Measurements from ENCODE around the gene ALK.

Gene ALK

DNA sequence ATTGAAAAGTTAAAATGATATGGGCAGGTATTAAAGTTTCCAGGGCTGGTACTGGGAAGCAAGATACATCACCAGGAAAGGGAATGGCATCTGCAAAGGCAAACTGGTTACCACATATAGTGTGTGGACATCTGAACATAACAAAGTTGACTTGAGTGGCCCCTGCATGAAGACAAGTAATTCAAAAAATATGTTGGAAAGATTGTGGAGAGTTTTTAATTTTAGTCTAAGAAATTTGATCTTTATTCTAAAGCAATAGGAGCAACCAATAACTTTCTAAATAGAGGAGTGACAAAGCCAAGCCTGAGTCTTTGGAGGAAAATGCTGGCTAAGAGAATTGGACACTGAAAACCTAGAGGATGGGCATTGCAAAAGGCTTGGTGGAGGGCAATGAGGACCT, 278.2 kb downstream of the ALK start:
- no peak for DNase-seq

DNA sequence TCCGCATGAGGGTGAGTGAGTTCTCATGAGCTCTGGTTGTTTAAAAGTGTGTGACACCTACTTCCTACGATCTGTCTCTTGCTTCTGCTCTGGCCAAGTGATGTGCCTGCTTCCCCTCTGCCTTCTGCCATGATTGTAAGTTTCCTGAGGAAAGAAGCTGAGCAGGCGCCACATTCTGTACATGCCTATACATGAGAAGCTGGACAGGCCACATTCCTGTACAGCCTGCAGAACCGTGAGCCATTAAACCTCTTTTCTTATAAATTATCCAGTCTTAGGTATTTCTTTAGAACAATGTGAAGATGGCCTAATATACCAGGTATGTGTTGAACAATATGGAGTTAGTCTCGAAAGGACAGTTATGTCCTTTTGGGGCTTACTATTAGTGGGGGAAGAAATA, 281.0 kb downstream of the ALK start:
- no peak for DNase-seq

DNA sequence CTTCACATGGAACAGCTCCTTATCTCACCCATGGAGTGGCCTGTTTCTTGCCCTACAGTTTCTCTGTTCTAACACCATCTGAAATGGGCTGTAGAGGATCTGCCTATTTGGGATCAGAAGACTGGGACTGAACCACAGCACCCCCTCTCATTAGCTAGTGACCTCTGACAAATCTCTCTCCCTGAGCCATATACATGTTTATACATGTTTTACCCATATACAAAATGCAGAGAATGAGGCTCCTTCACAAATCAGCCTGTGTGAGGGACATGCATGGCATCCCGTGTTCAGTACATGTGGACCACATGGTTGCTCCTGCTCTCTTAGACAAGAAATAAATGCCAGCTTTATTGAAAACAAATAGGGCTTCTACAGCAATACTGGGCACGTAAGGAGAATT, 282.7 kb downstream of the ALK start:
- no peak for DNase-seq

DNA sequence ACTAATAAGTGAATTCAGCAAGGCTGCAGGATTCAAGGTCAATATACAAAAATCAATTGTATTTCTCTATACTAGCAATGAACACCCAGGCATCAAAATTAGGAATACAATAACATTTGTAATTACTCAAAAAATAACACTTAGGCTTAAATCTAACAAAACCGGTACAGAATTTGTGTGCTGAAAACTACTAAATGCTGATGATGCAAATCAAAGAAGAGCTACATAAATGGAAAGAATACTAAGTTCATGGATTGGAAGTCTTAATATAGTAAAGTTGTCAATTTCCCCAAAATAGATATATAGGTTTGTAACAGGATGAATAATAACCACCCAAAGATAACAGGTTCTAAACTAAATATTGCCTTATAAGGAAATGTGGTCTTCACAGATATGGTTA, 286.5 kb downstream of the ALK start:
- no peak for DNase-seq

DNA sequence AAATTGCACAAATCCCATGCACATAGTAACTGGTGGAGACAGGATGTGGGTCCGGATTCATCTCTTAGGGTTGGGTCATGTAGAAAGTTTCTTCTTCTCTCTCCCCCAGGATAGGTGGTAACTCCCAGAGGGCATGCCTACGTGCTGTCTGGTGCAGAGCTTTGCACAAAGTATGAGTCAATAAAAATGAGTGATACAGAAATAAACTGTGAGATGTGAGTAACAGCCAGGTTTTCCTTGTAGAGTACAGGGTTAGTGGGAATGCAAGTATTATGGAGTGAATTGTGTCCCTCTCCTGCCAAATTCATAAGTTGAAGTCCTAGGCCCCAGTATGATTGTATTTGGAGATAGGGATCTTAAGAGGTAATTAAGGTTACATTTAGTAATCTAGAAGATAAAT, 289.4 kb downstream of the ALK start:
- DNase-seq, result no peak

DNA sequence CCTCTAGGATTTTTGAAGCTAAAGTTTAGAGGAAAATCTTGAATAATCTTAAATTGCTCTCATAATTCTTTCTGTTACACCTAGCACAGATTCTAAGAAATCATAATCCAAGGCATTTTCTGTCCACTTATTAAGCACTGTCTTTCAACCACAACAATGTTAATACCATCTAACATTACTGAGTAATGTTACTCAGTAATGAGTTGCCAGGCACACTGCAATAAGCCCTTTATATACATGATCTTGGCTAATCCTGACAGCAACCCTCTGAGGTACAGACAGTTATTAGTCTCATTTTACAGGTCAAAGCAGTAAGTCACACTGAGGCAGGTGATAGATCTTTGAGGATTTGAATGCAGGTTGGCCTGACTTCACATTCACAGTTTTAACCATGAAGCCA, 291.9 kb downstream of the ALK start:
- no peak for DNase-seq

DNA sequence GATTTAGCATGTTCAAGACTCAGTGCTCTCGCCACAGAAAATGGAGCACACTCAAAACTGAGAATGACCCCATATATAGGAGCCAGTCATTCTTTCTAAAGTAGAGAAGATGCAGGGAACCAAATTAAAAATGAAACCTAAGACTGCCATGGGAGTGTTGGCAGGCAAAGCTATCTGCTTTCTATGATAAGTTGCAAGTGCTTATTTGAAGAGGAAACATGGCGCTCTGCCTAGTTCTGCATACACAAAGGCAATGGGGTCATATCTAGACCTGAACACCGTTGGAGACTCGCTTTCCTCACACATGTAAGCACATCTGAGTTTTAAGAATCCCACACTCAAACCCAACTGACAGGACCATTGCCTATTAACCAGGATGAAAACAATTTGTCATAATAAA, 292.5 kb downstream of the ALK start:
- no peak for DNase-seq

DNA sequence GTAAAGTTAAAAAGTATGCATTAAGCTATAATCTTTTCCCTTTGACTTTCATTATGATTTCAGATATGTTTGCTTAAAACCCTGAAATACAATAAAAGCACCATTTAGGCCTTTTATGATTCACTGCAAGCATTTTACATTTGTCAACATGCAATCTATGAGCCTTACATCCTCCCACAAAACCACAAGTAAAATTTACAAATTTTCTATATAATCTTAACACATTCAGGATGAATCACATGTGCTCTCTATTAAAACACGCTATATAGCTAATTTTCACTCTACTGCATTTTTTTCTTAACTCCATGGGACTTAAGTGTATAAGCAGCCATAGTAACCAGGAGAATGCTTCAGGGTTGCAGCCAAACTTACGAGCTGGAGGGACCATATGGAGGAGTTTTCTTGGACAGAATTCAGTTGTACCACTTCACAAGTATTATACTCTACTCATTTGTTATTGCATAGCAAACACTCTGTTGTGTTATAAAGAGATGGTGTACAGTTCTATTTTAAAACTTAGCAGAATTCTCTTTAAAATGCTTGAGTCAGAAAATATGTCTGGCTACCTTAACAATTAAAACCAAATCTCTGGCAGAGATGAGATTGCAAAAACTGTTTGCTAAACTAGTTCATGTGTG, 293.2 kb downstream of the ALK start:
- no peak for DNase-seq

DNA sequence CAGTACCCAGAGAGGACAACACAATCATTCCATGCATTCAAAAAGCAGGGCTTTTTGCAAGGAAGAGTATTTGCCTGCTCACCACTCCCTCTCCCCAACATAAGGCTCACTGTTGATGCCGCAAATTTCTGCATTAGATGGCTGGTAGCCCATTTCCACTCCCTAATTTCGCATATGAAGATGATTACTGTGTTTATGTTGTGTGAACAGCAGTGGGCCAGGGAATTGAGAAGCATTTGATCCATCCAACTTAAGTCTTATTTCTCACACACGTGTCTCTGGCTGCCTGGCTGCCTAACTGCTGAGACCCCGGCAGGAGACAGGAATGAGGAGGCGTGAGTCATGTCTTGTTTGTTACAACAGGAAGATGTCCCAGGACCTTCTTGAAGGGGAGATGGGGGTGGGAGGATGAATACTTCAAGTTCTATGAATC, 294.1 kb downstream of the ALK start:
- DNase-seq, result no peak

DNA sequence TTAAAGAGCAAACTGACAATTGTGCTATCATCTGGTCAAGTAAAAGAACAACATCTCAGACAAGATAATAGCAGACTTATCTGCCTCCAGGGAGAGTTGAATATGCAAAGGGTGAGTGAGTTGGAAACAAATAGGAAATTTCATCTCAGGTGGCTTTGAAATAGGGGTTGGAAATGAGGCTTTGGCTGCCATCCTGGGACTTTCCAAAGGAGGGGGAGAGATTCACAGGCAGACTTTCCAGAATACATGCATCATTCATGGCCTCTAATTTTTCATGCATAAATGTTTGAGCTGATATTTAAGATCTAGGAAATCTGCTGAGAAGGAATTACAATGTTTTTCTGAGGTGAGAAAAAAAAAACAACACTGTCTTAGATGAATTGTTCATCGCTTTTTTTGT, 300.5 kb downstream of the ALK start:
- no peak for DNase-seq

DNA sequence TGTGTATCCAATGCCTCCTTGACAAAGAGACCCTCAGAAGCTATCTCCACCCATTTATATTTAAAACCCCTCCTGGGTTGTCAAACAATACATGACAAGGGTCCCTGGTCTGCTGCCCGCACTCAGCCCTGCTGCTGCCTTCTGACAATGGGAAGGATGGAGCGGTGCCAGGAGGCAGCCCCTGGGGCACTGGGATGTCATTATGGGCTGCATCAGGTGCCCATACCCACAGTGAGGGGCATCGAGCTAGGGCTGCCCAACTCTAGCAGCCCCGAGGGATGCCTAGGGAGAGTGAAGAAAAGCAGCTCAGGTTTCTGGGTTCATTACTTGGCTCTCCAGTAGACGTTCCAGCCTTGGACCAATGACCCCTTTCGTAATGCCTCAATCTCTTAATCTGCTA, 301.7 kb downstream of the ALK start:
- no peak for DNase-seq

DNA sequence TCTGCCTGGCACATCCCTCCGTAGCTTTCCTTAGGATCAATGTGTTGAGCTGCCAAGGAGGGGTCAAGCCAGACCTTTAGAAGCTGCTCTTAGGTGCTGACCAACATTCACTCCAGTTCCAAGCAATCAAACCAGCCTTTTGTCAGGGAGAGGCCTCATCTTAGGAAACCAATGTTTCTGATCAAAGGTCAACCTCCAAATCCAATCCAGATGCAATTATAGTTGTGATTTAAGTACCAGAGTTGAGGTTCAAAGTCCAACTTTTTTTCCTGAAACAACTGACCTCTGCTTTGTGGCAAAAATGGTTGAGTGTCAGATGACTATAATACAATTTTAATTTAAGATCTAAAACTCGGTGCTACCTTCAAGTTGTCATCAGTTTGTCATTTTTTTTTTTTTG, 303.4 kb downstream of the ALK start:
- DNase-seq, result no peak

DNA sequence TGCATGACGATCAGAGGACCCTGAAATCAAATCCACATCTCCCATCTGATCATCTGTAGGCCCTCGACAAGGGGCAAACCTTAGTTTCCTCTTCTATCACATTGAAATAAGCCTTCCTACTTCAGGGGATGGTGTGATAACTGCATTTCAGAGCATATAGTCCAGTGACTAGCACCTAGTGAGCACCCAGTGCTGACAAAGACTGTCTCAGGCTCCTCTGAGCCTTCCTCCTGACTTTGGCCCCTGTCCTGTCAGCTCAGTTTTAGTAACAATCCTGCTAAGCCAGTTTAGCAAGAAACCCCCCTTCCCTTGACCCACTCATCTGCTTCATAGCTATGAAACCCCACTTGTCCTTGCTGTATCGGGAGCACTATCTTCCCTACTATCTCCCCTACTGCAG, 304.0 kb downstream of the ALK start:
- DNase-seq, result no peak

DNA sequence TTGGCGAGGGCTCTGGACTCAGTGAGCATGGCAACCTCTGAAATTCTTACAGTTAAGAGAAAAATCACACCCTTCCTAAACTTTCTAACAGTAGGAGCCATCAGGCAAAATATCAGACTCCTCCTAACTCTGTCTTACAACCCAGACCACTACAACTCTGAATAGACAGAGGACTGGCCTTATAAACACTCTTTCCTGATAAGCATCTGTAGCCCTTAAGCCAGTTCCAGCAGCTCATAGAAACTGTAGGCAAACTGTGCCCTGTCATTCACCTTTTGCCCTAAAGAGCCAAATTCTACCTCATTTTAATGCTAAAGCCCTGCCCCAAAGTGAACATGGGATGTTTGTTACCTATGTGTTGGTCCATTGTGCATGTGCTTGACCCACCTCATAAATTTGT, 304.8 kb downstream of the ALK start:
- DNase-seq, result no peak

DNA sequence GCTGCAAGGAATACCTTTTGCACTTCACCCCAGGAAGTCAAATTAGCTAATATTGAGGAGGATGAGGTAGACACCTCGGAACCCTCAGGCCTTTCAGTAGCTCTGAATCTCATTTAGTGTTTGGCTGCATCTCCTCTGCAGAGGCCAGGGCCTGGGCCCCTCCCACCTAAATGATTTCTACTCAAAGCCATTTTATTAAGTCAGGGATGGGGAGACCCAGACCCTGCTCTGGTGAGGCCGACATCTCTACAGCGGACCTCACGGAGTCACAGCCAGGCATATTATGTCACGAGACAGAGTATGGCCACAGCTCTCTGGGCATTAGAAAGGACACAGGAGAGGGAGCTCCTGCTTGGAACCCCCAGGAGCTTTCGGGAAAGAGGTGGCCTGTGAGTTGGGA, 305.5 kb downstream of the ALK start:
- DNase-seq, result no peak

DNA sequence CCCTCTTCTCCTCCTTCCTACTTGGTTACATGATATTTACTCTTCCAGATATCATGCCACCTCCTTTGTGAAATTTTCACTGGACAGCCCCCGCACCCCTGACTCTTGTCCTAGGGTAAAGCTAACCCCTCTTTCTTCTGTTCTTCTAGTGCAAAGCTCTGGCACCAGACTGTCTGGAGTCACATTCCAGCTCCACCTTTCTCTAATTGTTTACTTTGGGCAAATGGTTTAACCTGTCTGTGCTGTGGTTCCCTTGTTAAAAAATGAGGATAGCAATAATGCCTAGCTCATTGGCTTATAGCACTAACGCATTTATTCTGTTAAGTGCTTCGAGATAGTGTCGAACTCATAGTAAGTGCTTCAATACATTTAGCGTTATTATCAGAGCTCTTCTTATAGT, 306.2 kb downstream of the ALK start:
- no peak for DNase-seq

DNA sequence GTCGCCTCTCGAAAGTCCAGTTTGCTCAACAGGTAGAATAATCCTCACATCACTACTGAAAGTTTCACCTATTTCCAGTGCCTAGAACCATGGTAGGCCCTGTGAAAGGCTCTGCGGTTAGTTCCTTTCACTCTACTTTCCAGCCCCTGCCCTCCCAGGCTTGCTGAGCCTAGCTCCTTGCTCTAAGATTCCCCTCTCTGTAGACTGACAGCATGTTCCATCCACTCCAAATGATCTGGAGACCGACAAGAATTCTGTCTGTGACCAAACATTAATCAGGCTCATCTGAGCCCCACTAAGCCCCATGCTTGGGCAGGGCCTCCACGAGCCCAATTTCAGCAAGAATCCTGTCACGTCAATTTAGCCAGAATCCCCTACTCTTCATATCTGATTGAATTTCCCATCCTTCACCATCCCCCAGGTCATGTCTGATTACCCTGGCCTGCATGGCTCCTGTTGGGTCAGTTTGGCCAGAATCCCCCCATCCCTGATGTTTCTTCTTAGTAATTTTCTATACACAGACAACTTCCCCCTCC, 307.0 kb downstream of the ALK start:
- no peak for DNase-seq

DNA sequence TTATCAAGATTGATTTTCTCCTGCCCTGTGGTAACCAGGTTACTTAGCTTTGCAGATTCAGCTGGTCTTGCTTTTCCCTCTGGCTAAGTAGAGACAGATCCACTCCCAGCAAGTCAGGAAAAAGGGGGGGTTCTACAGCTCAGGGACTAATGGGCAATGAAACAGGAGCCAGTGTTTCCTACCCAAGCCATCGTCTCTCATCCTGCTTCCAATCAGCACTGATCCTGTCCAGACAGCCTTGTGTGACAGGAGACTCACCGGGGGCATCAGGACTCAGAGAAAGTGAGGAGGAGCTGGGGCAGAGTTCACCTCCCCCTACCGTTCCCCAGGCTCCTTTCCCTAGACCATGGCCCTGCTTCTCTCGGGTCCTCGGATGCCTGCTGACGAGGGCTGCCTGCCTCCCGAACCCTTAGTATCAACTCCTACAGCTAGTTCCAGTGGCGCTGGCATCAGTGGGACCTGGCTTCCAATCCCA, 307.6 kb downstream of the ALK start:
- no peak for DNase-seq

DNA sequence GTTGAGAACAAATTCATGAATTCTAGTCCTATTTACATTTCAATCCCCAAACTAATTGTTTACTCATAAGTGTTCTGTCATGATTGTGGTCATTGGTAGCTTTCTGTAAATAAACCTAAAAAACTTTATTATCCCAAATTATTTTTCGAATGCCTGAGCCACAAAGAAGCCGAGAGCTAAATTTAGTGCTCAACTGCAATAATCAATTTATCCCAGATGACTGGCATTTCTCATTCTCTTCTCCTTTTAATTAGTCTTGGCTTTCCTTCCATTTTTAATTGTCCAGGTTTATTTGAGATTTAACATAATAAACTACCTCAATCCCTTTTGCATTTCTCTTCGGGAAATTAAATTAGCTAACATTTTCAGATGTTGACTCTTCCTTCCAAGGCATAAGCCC, 308.3 kb downstream of the ALK start:
- no peak for DNase-seq

DNA sequence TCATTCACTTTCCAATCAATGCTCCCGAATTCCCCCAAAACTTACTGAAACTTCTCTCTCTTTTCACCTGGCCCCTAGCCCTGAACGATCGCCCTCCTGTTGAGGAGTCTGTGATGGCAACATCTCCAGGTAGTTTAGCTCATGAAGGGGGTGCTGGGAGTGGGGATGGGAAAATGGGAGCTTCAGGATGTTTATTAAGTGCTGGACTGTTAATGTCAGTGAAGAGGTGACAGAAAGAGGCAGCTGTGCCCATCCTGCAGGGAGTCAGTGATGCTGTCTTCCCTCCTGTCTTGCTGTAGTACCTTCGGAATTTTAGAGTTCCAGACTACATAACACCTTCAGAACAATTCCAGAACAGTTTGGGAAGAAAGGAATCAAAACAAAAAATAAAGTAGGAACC, 308.8 kb downstream of the ALK start:
- no peak for DNase-seq

DNA sequence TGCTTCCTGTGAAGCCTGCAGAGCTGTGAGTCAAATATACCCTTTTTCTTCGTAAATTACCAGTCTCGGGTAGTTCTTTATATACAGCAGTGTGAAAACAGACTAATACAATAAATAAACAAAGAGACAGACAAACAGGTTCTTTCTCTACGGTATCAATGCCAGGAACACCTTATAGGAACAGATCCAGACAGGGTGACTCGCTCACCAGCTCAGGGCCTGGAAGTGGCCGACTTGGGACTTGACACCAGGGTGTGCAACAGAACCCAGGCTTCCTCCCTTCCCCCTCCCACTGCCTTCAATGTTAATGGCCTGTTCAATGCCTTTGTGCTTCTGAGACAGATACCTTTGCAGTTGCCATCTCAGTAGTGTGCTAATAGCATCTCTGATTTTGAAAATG, 309.5 kb downstream of the ALK start:
- DNase-seq, result no peak

DNA sequence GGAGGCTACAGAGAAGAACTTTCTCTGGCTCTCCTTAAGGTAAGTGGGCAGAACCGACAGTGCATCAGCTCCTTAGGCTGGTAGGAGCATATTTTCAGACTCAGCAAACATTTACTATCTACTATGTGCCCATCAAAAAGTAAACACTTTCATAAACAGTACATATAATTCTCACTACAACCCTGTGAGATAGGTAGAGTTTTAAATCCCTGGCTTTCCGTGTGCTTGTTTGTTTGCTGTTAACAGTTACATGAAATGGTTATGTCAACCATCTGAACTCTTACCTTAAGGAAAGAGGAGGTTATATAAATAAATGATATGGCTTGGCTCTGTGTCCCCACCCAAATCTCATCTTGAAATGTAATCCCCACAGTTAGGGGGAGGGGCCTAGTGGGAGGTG, 310.1 kb downstream of the ALK start:
- DNase-seq, result no peak

DNA sequence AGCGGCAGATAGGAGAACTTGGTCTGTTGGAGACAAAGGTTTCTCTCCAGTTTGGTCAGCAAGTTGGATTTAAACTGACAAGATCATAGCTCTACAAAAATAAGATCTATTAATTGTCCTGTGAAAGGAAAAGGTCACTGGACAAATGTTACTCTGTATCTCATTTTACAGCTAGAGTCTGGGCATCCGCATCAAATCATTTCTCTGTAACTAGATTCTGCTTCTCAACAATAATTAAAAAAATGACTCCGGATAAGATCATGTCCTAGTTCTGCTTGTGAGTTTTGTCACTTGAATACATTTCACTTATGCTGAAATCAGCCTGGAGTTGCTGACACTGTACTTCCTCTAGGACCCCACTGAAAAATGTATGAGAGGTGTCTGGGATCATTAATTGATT, 310.8 kb downstream of the ALK start:
- DNase-seq, result no peak

DNA sequence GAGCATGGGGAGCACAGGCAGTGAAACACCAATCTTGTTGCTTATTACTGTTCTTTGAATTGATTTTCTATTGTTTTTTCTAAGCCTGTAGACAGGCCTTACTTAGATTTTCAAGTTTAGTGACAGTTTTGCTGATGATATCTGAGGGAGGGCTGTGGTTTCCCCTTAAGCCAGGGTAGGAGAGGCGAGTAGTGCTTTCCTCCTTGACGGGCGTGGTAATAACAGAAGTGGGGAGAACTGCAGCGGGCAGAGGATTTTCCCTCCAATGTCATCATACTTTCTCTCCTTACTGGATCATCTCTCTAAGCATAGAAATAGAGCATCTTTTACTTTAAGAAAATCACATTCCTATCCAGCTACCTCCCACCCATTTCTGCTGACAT, 314.4 kb downstream of the ALK start:
- DNase-seq, result no peak
